Uterus (tissue), 2 donors: Measurements from ENCODE around the gene ANKRD55.

Source experiments
- POLR2A ChIP-seq, 2 donors: fragments of 450-650 bp; IDR thresholded peaks; one replicate each; pipeline ENCODE4 v1.6.1; 2016; ENCODE audit warnings: antibody characterized with exemption in 2 of 2, mild to moderate bottlenecking in 1 of 2, moderate library complexity in 1 of 2
- TF ChIP-seq, protein P1 (sequence below), 4 experiments: fragments of 200-600 bp in 2 of 4; fragments of 450-650 bp in 2 of 4; sonication (generic) in 2 of 4; IDR thresholded peaks; one replicate each; pipeline ENCODE4 v1.5.1; 2016 to 2019; ENCODE audit warnings: antibody characterized with exemption in 4 of 4, mild to moderate bottlenecking in 2 of 4, moderate library complexity in 1 of 4

- TF ChIP-seq, protein P1, sequence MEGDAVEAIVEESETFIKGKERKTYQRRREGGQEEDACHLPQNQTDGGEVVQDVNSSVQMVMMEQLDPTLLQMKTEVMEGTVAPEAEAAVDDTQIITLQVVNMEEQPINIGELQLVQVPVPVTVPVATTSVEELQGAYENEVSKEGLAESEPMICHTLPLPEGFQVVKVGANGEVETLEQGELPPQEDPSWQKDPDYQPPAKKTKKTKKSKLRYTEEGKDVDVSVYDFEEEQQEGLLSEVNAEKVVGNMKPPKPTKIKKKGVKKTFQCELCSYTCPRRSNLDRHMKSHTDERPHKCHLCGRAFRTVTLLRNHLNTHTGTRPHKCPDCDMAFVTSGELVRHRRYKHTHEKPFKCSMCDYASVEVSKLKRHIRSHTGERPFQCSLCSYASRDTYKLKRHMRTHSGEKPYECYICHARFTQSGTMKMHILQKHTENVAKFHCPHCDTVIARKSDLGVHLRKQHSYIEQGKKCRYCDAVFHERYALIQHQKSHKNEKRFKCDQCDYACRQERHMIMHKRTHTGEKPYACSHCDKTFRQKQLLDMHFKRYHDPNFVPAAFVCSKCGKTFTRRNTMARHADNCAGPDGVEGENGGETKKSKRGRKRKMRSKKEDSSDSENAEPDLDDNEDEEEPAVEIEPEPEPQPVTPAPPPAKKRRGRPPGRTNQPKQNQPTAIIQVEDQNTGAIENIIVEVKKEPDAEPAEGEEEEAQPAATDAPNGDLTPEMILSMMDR (IDR thresholded peaks at IDR 0.05): no peak
- TF ChIP-seq POLR2A (IDR thresholded peaks at IDR 0.05): no peak
Observed at GRCh38 chr5:56161439-56161823, 71.7 kb downstream of the ANKRD55 start.
